H1 (cell line): ENCODE data around the gene CELF3. TPM values are rescaled to one million over a fixed set of nuclear protein-coding genes. Genes with fewer than 3 reads are reported as not detected.

Experiments
- CBX5 ChIP-seq: fragments of 300-800, 300-1000 bp; sonication (generic); IDR thresholded peaks from 2 replicates; pipeline ENCODE4 v1.7.1; 2016; ENCODE audit warnings: antibody characterized with exemption, low read length, low read depth
- CBX8 ChIP-seq: fragments of 300-800, 300-1000 bp; sonication (generic); IDR thresholded peaks from 2 replicates; pipeline ENCODE4 v1.7.1; 2016; ENCODE audit warnings: low read depth, low read length, borderline replicate concordance
- CREB1 ChIP-seq: IDR thresholded peaks from 2 replicates; pipeline ENCODE4 v1.6.1; 2012; ENCODE audit warnings: inconsistent platforms
- EZH2 ChIP-seq: fragments of 200-600 bp; sonication (generic); IDR thresholded peaks from 2 replicates; pipeline ENCODE4 v1.7.1; 2012; ENCODE audit warnings: low read depth, mild to moderate bottlenecking, moderate library complexity, low read length, inconsistent platforms; ENCODE audit not compliant: severe bottlenecking
- HDAC2 ChIP-seq, 2 experiments: fragments of 300-600 bp in 1 of 2; sonication (generic) in 1 of 2; IDR thresholded peaks; 2 replicates each; pipeline ENCODE4 v1.6.1; 2011 to 2012; ENCODE audit warnings: low read depth in 2 of 2, low read length in 2 of 2, mild to moderate bottlenecking in 2 of 2, moderate library complexity in 2 of 2, borderline replicate concordance in 1 of 2, inconsistent platforms in 1 of 2
- JUND ChIP-seq: IDR thresholded peaks from 2 replicates; pipeline ENCODE4 v1.6.1; 2011; ENCODE audit warnings: mild to moderate bottlenecking, improper control_type of control experiment, low read length
- KDM5A ChIP-seq: fragments of 200-600 bp; IDR thresholded peaks from 2 replicates; pipeline ENCODE4 v1.7.1; 2012; ENCODE audit warnings: mild to moderate bottlenecking, low read length, inconsistent platforms, mixed read lengths
- NANOG ChIP-seq: IDR thresholded peaks from 2 replicates; pipeline ENCODE4 v1.6.1; 2011; ENCODE audit warnings: low read length, low read depth, mild to moderate bottlenecking, inconsistent platforms; ENCODE audit not compliant: insufficient read depth, poor library complexity, severe bottlenecking
- RBBP5 ChIP-seq: IDR thresholded peaks from 2 replicates; pipeline ENCODE4 v1.7.1; 2012; ENCODE audit warnings: low read depth, mild to moderate bottlenecking, inconsistent platforms, low read length, moderate library complexity, borderline replicate concordance
- RFX5 ChIP-seq: IDR thresholded peaks from 2 replicates; pipeline ENCODE4 v1.6.1; 2011; ENCODE audit warnings: low read depth, low read length, improper control_type of control experiment, borderline replicate concordance
- SAP30 ChIP-seq: fragments of 300-600 bp; sonication (generic); IDR thresholded peaks from 2 replicates; pipeline ENCODE4 v1.7.1; 2012; ENCODE audit warnings: low read length, moderate library complexity, mild to moderate bottlenecking, inconsistent platforms; ENCODE audit not compliant: insufficient read depth, insufficient replicate concordance
- SP4 ChIP-seq: IDR thresholded peaks from 2 replicates; pipeline ENCODE4 v1.6.1; 2012; ENCODE audit warnings: low read length, inconsistent platforms
- SUZ12 ChIP-seq: fragments of 200-600 bp; sonication (generic); IDR thresholded peaks from 2 replicates; pipeline ENCODE4 v1.6.1; 2012; ENCODE audit warnings: mild to moderate bottlenecking, inconsistent platforms, low read length, moderate library complexity, mixed read lengths
- polyA plus RNA-seq, 7 experiments: library from polyadenylated mRNA; depleted of rRNA in 3 of 7; stranded (reverse) in 5 of 7; unstranded in 2 of 7; fragments of >200 nt in 5 of 7; fragments of 200-250 nt in 2 of 7; gene quantifications; 1 replicate in 5 of 7; 2 replicates in 1 of 7; 4 replicates in 1 of 7; pipeline versions ENCODE4 v1.2.1 to v1.2.3, GENCODE V29; 2011 to 2013; ENCODE audit warnings: missing spikeins in 2 of 7, mixed read lengths in 2 of 7
- total RNA-seq: library from RNA; stranded (reverse); fragmentation: NEBNext Ultra II Directional; extraction: Animal tissue kit (Norgen Biotek cat#: 25700); gene quantifications from 2 replicates; pipeline ENCODE4 v1.2.1, GENCODE V29; 2021
- TF ChIP-seq, protein P1 (sequence below), 3 experiments: IDR thresholded peaks; 1 replicate in 2 of 3; 2 replicates in 1 of 3; pipeline versions ENCODE4 v1.5.1 to v1.6.1; 2011; ENCODE audit warnings: low read length in 3 of 3, mild to moderate bottlenecking in 3 of 3, inconsistent platforms in 2 of 3, low read depth in 1 of 3, moderate library complexity in 1 of 3; ENCODE audit not compliant: insufficient read depth in 1 of 3; ENCODE audit errors: control extremely low read depth in 1 of 3
- TF ChIP-seq, protein P2 (sequence below): IDR thresholded peaks from 2 replicates; pipeline ENCODE4 v1.6.1; 2012; ENCODE audit warnings: inconsistent platforms

The CELF3 gene
- total and polyA plus RNA-seq, 2 of the 8 experiments (the other 6 are each of a cell fraction or from before 2014, with no cell fraction given), result 0.34 to 1.2 TPM

DNA sequence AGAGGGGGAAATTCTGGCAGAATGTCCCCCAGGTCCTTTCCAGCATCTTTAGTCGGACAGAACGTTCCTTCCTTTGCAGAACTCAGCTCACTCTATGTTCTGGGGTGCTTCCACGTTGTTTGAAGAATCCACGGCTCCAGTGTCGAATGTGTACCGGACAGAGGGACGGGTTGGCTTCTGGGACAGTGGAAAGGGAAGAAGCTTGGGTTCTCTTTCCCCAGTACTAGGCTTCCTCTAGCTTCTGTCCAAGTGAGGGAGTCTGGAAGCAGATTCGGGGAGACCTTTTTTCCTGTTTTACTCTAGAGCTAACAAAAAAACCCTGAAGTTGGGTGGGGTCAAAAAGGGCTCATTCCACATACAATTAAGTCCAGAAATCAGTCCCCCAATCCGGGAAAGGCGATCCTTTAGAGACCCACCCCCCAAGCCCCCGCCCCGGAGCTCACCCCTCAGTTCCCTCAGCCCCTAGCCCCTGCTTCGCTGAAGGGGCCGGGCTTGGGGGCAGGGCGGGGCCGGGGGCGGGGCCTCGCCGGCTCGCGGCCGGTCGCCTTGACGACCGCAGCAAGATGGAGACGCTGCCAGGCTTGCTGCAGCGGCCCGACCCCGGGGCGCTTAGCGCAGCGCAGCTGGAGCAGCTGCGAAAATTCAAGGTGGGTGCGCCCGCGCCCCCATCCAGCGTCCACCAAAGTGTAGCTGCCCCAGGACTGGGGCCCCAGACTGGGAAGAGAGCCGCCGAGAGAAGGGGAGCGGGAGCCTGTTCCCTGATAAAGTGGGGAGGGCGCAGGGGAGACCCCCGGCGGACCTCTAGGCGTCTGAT lies 4.6 kb upstream of the CELF3 start, which contains the start of gene RIIAD1 (continued):
- TF ChIP-seq NANOG (no peak), CREB1 (no peak), RFX5 (no peak), CBX8 (no peak), RBBP5 (0 out of 2 replicates have a peak, but pooled peaks have one; percentile 51), SUZ12 (no peak; the same call in 1 of the 2 replicates), KDM5A (no peak), JUND (no peak), SP4 (no peak), HDAC2 (IDR thresholded peaks at IDR 0.05; ENCODE audit: borderline replicate concordance in 1 of 2, low read depth in 2 of 2, low read length in 2 of 2) (0 out of 4 replicates have a peak, but pooled peaks of 1 of the 2 experiments have one; percentile 55), EZH2 (no peak), SAP30 (peak; percentile 78), CBX5 (no peak)
- TF ChIP-seq, protein P1, sequence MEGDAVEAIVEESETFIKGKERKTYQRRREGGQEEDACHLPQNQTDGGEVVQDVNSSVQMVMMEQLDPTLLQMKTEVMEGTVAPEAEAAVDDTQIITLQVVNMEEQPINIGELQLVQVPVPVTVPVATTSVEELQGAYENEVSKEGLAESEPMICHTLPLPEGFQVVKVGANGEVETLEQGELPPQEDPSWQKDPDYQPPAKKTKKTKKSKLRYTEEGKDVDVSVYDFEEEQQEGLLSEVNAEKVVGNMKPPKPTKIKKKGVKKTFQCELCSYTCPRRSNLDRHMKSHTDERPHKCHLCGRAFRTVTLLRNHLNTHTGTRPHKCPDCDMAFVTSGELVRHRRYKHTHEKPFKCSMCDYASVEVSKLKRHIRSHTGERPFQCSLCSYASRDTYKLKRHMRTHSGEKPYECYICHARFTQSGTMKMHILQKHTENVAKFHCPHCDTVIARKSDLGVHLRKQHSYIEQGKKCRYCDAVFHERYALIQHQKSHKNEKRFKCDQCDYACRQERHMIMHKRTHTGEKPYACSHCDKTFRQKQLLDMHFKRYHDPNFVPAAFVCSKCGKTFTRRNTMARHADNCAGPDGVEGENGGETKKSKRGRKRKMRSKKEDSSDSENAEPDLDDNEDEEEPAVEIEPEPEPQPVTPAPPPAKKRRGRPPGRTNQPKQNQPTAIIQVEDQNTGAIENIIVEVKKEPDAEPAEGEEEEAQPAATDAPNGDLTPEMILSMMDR (IDR thresholded peaks at IDR 0.05; ENCODE audit: control extremely low read depth in 1 of 3, insufficient read depth in 1 of 3, low read depth in 1 of 3, low read length in 3 of 3), result no peak
- TF ChIP-seq, protein P2, sequence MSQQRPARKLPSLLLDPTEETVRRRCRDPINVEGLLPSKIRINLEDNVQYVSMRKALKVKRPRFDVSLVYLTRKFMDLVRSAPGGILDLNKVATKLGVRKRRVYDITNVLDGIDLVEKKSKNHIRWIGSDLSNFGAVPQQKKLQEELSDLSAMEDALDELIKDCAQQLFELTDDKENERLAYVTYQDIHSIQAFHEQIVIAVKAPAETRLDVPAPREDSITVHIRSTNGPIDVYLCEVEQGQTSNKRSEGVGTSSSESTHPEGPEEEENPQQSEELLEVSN, result no peak
